GM21526 (cell line): Measurements from ENCODE around the gene PADI6.

Source experiments
- ATAC-seq: cut with Tn5 transposase; IDR thresholded peaks from one replicate; pipeline ENCODE4 v1.9.1; 2021; ENCODE audit warnings: moderate library complexity; ENCODE audit not compliant: unreplicated experiment, low FRiP score

Gene PADI6

GRCh38 chr1:17356387-17357026 is 15.5 kb upstream of the PADI6 start:
- no peak for ATAC-seq

GRCh38 chr1:17358557-17358956 is 13.4 kb upstream of the PADI6 start:
- ATAC-seq: no peak

GRCh38 chr1:17359031-17359430 is 13.0 kb upstream of the PADI6 start:
- no peak for ATAC-seq

GRCh38 chr1:17359808-17360207 is 12.2 kb upstream of the PADI6 start:
- ATAC-seq: no peak

GRCh38 chr1:17360272-17360956 is 11.6 kb upstream of the PADI6 start:
- ATAC-seq: no peak

GRCh38 chr1:17361687-17362086 is 10.3 kb upstream of the PADI6 start:
- no peak for ATAC-seq

- no peak for ATAC-seq
These were observed 8.6 kb upstream of the PADI6 start for GRCh38 chr1:17363351-17363750.

GRCh38 chr1:17363771-17364170 is 8.2 kb upstream of the PADI6 start:
- no peak for ATAC-seq

GRCh38 chr1:17365293-17365692 is 6.7 kb upstream of the PADI6 start:
- ATAC-seq: no peak

GRCh38 chr1:17369466-17369865 is 2.5 kb upstream of the PADI6 start:
- no peak for ATAC-seq

GRCh38 chr1:17370618-17371017 is 1.4 kb upstream of the PADI6 start:
- ATAC-seq: no peak

GRCh38 chr1:17372955-17373354 is 959 bp downstream of the PADI6 start:
- no peak for ATAC-seq

GRCh38 chr1:17375651-17376050 is 3.7 kb downstream of the PADI6 start:
- ATAC-seq: no peak

GRCh38 chr1:17377325-17377953 is 5.4 kb downstream of the PADI6 start:
- ATAC-seq: no peak

- ATAC-seq: no peak
These were observed 9.2 kb downstream of the PADI6 start for GRCh38 chr1:17381161-17381560.

GRCh38 chr1:17392199-17392740 is 20.3 kb downstream of the PADI6 start:
- ATAC-seq: no peak

- ATAC-seq: no peak
These were observed 21.2 kb downstream of the PADI6 start for GRCh38 chr1:17393230-17393629.

GRCh38 chr1:17397910-17398695 is 26.1 kb downstream of the PADI6 start:
- ATAC-seq: no peak

GRCh38 chr1:17400725-17401341 is 28.8 kb downstream of the PADI6 start:
- no peak for ATAC-seq

GRCh38 chr1:17401841-17402240 is 29.8 kb downstream of the PADI6 start:
- ATAC-seq: no peak
